GM12875 (cell line): ENCODE results near the gene SETX.

Experiments
- H3K4me3 ChIP-seq: one replicate; pipeline ENCODE4 v1.5.1; 2011; ENCODE audit warnings: low read depth, low read length, control low read depth
- CTCF ChIP-seq: IDR thresholded peaks from 2 replicates; pipeline ENCODE4 v1.5.1; 2011; ENCODE audit warnings: low read depth, mild to moderate bottlenecking, control low read depth, inconsistent platforms, low read length, moderate library complexity, borderline replicate concordance; ENCODE audit not compliant: insufficient read depth

The SETX gene

DNA sequence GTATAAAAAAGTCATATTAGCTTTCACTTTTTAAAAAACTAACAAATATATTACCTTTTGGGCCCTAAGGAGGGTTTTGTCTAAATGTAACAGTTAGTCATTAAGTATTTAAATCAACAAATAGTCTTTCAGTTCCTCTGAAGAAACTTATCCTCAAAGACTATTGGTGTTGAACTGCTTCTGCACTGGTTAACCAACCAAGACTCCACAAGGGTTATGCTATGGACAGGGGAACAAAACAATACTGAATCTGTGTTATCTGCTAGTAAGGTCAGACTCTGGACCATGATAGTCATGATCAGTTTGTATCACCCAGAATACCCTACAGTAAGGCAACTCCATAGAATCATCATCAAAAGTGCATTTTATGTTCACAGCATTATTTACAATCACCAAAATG, 42.4 kb downstream of the SETX start:
- no peak for TF ChIP-seq CTCF
- no peak overlapping the region for H3K4me3 ChIP-seq

GRCh38 chr9:132311978-132312377, 42.8 kb downstream of the SETX start:
- no peak for TF ChIP-seq CTCF
- no peak overlapping the region for H3K4me3 ChIP-seq

- H3K4me3 ChIP-seq = no peak overlapping the region
- TF ChIP-seq CTCF = no peak
Observed at GRCh38 chr9:132309056-132309455, 45.7 kb downstream of the SETX start.

DNA sequence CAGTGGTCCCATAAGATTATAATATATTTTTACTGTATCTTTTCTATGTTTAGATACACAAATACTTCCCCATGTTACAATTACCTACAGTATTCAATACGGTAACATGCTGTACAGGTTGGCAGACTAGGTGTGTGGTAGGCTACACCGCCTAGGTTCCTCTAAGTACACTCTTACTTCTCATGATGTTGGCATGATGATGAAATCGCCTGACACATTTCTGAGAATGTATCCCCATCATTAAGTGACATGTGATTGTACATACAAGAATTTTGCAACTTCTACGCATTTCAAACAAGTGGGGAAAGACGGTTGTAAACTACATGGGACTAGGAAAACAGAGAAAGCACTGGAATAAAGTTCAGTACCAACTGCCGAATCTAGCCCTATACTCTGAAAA, 53.3 kb downstream of the SETX start:
- no peak for TF ChIP-seq CTCF

GRCh38 chr9:132299221-132299620, 55.6 kb downstream of the SETX start:
- no peak for TF ChIP-seq CTCF
- H3K4me3 ChIP-seq = no peak overlapping the region

More for the DNA sequence above, 53.3 kb downstream of the SETX start:
- no peak overlapping the region for H3K4me3 ChIP-seq

DNA sequence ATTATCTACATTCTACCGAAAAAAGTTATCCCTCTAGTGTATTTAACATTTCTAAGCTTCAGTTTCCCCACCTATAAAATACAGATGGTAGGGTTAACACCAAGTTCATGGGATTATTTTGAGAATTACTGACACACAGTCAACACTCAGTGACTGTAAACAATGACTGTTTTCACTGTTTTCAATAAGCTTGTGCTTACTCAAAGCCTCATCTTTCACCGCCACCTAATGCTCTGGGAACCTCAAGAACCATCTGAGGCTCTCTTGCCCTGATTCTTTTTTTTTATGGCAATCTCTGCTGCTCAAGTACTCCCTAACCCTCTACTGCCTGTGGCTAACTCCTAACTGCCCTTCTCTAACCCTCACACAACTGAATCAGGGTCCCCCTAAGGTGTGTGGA, 59.6 kb downstream of the SETX start:
- no peak for TF ChIP-seq CTCF
- no peak overlapping the region for H3K4me3 ChIP-seq

- no peak for TF ChIP-seq CTCF
- no peak overlapping the region for H3K4me3 ChIP-seq
Observed at GRCh38 chr9:132293145-132293721, 61.6 kb downstream of the SETX start.
